Common myeloid progenitor, CD34-positive (primary cell): ENCODE results near the gene AOC2.
"Not testable (repeated sequence)": the region's sequence is repeated elsewhere in the genome, so short reads cannot be mapped to it uniquely, and the experiment has no call there.

Experiments used
- CTCF ChIA-PET: fragments of 350-600 bp; sonication (Branson Sonifier 250); formaldehyde crosslinking; loops from one replicate; lab custom pipeline; 2021; ENCODE audit warnings: antibody characterized with exemption; lab: Charles Lee
- POLR2A ChIA-PET: fragments of 350-600 bp; sonication (Branson Sonifier 250); formaldehyde crosslinking; loops from one replicate; lab custom pipeline; 2021; ENCODE audit warnings: antibody characterized with exemption; lab: Charles Lee
- DNase-seq, 3 donors: peaks; one replicate each; pipeline versions ENCODE4 v3.0.0 to v3.0.0-alpha.2; 2013
- H3K27ac ChIP-seq, 2 experiments: 1 replicate in 1 of 2; 2 replicates in 1 of 2; pipeline ENCODE4 v1.7.0; 2013; ENCODE audit warnings: inconsistent platforms in 2 of 2, low read length in 2 of 2, mild to moderate bottlenecking in 2 of 2, low read depth in 1 of 2, moderate library complexity in 1 of 2; ENCODE audit not compliant: severe bottlenecking in 2 of 2, insufficient read depth in 1 of 2, poor library complexity in 1 of 2
- H3K27me3 ChIP-seq, 5 experiments: replicated peaks in 2 of 5; 1 replicate in 3 of 5; 2 replicates in 2 of 5; pipeline versions ENCODE4 v1.6.1 to v1.7.0; 2013; ENCODE audit warnings: low read length in 4 of 5, mild to moderate bottlenecking in 2 of 5, moderate library complexity in 2 of 5, inconsistent platforms in 1 of 5; ENCODE audit not compliant: insufficient read depth in 5 of 5, control insufficient read depth in 4 of 5
- H3K36me3 ChIP-seq, 4 experiments: 1 replicate in 2 of 4; 2 replicates in 2 of 4; pipeline versions ENCODE4 v1.6.1 to v1.7.0; 2013; ENCODE audit warnings: low read length in 3 of 4, control low read depth in 1 of 4, mild to moderate bottlenecking in 1 of 4; ENCODE audit not compliant: control insufficient read depth in 4 of 4, insufficient read depth in 4 of 4
- H3K4me1 ChIP-seq, 4 experiments: 1 replicate in 3 of 4; 2 replicates in 1 of 4; pipeline versions ENCODE4 v1.6.1 to v1.7.1; 2013; ENCODE audit warnings: low read length in 3 of 4, mild to moderate bottlenecking in 3 of 4, control low read depth in 1 of 4, inconsistent platforms in 1 of 4, moderate library complexity in 1 of 4; ENCODE audit not compliant: control insufficient read depth in 4 of 4, insufficient read depth in 4 of 4; ENCODE audit errors: control extremely low read depth in 1 of 4
- H3K4me3 ChIP-seq, 7 experiments: 1 replicate in 4 of 7; 2 replicates in 3 of 7; pipeline versions ENCODE4 v1.5.1 to v1.7.0; 2013; ENCODE audit warnings: mild to moderate bottlenecking in 7 of 7, low read length in 6 of 7, moderate library complexity in 6 of 7, inconsistent platforms in 2 of 7, low read depth in 2 of 7, control low read depth in 1 of 7; ENCODE audit not compliant: insufficient read depth in 4 of 7, control insufficient read depth in 1 of 7; ENCODE audit errors: extremely low read depth in 1 of 7
- H3K9me3 ChIP-seq, 5 experiments: 1 replicate in 4 of 5; 2 replicates in 1 of 5; pipeline versions ENCODE4 v1.6.1 to v1.7.1; 2013; ENCODE audit warnings: low read length in 4 of 5, mild to moderate bottlenecking in 2 of 5, inconsistent platforms in 1 of 5, low read depth in 1 of 5, moderate library complexity in 1 of 5; ENCODE audit not compliant: control insufficient read depth in 4 of 5, insufficient read depth in 2 of 5; ENCODE audit errors: control extremely low read depth in 1 of 5
- WGBS: methylation state at CpG from one replicate; pipeline ENCODE4 v1.1.5; 2013; ENCODE audit not compliant: insufficient coverage; 5-methylcytosine and 5-hydroxymethylcytosine counted together

The AOC2 gene

DNA sequence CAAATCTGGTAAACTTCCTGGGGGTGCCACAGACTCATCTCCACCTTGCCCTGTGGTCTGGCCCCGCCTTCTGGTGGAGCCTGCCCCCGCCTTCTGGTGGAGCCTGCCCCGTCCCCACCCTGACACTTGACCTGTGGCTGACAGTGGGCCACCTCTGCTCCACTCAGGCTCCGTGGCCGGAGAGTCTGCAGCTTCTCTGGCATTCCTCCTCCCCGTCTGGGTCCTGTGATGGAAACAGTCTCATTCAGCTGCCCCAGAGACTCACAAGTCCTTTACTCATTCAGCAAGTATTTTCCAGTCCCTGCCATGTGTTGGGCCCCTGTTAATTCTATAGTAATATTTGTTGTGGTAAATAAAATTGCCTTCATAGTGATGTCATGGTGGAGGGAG lies 35.2 kb downstream of the AOC2 start:
- ChIA-PET POLR2A (no interaction called here), CTCF (interaction anchor here (1.6 kb wide), 1 partner anchor 30 kb away, joined by 3 read pairs; no protein-coding TSS in a partner anchor)
- no peak overlapping the region for H3K4me3 ChIP-seq
- 98% methylated on average over 5 of the region's 6 CpGs for WGBS
- no peaks in the 10 kb centered on the region for H3K9me3 ChIP-seq
- no peak overlapping the region for H3K27ac ChIP-seq
- no peaks in the 10 kb centered on the region for H3K4me1 ChIP-seq
- DNase-seq: no peak
- H3K27me3 ChIP-seq: peaks cover 0 to 3% (median 0%) of the 10 kb centered on the region in 5 experiments
- H3K36me3 ChIP-seq: no peaks in the 10 kb centered on the region

GRCh38 chr17:42880776-42881310 lies 36.5 kb downstream of the AOC2 start:
- ChIA-PET POLR2A (no interaction called here), CTCF (interaction anchor here (0.6 to 1.2 kb wide), 3 partner anchors 48 to 200 kb away, joined by 3 read pairs; no protein-coding TSS in a partner anchor)
- no peaks in the 10 kb centered on the region for H3K36me3 ChIP-seq
- DNase-seq: no peak
- 90% methylated on average over 3 of the region's 5 CpGs for WGBS
- peaks cover 0 to under 1% (median 0%) of the 10 kb centered on the region in 4 experiments for H3K4me1 ChIP-seq
- H3K27me3 ChIP-seq: peaks cover 0 to 3% (median 0%) of the 10 kb centered on the region in 5 experiments
- no peak overlapping the region for H3K27ac ChIP-seq
- no peak overlapping the region for H3K4me3 ChIP-seq
- no peaks in the 10 kb centered on the region for H3K9me3 ChIP-seq

DNA sequence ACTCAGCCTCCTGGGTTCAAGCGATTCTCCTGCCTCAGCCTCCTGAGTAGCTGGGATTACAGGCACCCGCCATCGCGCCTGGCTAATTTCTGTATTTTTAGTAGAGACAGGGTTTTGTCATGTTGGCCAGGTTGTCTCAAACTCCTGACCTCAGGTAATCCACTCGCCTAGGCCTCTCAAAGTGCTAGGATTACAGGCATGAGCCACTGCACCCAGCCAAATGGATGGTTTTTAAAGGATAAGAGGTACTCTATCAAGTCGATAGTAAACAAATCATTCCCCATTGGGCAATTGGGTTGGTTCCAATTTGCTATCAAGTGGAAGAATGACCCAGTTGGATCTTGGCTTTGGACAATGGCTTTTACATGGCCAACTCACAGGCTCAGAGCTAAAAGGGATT lies 37.3 kb downstream of the AOC2 start:
- DNase-seq, H3K9me3 ChIP-seq, H3K36me3 ChIP-seq, H3K4me3 ChIP-seq, H3K4me1 ChIP-seq, H3K27ac ChIP-seq, H3K27me3 ChIP-seq, POLR2A ChIA-PET: not testable (repeated sequence)
- CTCF ChIA-PET: interaction anchor here (1.1 to 1.2 kb wide), 2 partner anchors 47 to 201 kb away, joined by 3 read pairs; no protein-coding TSS in a partner anchor
- 98% methylated on average over 6 of the region's 6 CpGs for WGBS

DNA sequence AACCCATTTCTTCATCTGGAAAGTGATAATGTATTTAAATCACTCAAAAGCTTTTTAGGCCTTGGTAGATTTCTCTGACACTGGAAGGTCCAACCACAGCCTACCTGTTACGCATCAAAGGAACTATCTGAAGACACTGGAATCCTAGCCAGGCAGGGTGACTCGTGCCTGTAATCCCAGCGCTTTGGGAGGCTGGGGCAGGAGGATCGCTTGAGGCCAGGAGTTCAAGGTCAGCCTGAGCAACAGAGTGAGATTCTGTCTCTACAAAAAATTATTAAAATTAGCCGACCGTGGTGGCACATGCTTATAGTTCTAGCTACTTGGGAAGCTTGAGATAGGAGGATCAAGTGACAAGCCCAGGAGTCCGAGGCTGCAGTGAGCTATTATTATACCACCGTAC lies 37.8 kb downstream of the AOC2 start:
- Histone ChIP-seq H3K9me3 (no peaks in the 10 kb centered on the region), H3K27me3 (peaks cover 0 to 2% (median 0%) of the 10 kb centered on the region in 5 experiments), H3K4me1 (peaks cover 0 to 12% (median 3%) of the 10 kb centered on the region in 4 experiments), H3K27ac (no peak overlapping the region), H3K36me3 (no peaks in the 10 kb centered on the region), H3K4me3 (no peak overlapping the region)
- CTCF ChIA-PET: interaction anchor here (0.8 to 1.1 kb wide), 2 partner anchors 9 to 47 kb away, joined by 3 read pairs; no protein-coding TSS in a partner anchor
- over 99% methylated on average over 8 of the region's 8 CpGs for WGBS
- POLR2A ChIA-PET: no interaction called here
- DNase-seq: no peak

- no peaks in the 10 kb centered on the region for H3K36me3 ChIP-seq
- H3K4me3 ChIP-seq: no peak overlapping the region
- ChIA-PET POLR2A (interaction anchor here (0.6 kb wide), 1 partner anchor 11 kb away, joined by 3 read pairs; no protein-coding TSS in a partner anchor), CTCF (interaction anchor here (1.3 kb wide), 1 partner anchor 10 kb away, joined by 3 read pairs; no protein-coding TSS in a partner anchor)
- DNase-seq: no peak
- no peaks in the 10 kb centered on the region for H3K9me3 ChIP-seq
- no peak overlapping the region for H3K27ac ChIP-seq
- 94% methylated on average over 5 of the region's 7 CpGs for WGBS
- H3K27me3 ChIP-seq: peaks cover 0 to 1% (median 0%) of the 10 kb centered on the region in 5 experiments
- H3K4me1 ChIP-seq: peaks cover 0 to 12% (median 3%) of the 10 kb centered on the region in 4 experiments
Measured at GRCh38 chr17:42883802-42884558, 39.6 kb downstream of the AOC2 start.

GRCh38 chr17:42885806-42886205 lies 41.4 kb downstream of the AOC2 start:
- H3K9me3 ChIP-seq, H3K36me3 ChIP-seq, H3K27ac ChIP-seq, H3K4me3 ChIP-seq, POLR2A ChIA-PET, DNase-seq, CTCF ChIA-PET, H3K27me3 ChIP-seq: not testable (repeated sequence)
- H3K4me1 ChIP-seq: peaks cover 0 to 12% (median 3%) of the 10 kb centered on the region in 4 experiments
- 100% methylated on average over 1 of the region's 3 CpGs for WGBS
